ENCODE data around the gene GABRA1.

The GABRA1 gene

GRCh38 chr5:161946911-161947310 lies 99.0 kb downstream of the GABRA1 start:
- Histone ChIP-seq H3K4me1 (ENCODE audit: control insufficient read depth, low read length) (no peaks in the 10 kb centered on the region), H3K9me3 (ENCODE audit: control insufficient read depth, insufficient read depth, low read length) (no peaks in the 10 kb centered on the region), H4K20me1 (ENCODE audit: control insufficient read depth, insufficient read depth, low read depth, low read length) (no peaks in the 10 kb centered on the region), H3F3A (ENCODE audit: control insufficient read depth, insufficient read depth) (no peaks in the 10 kb centered on the region), H3K27me3 (ENCODE audit: control insufficient read depth, low read length) (no peaks in the 10 kb centered on the region), H3K36me3 (ENCODE audit: control insufficient read depth, low read length) (no peaks in the 10 kb centered on the region), H3K79me2 (ENCODE audit: control insufficient read depth, low read length) (no peaks in the 10 kb centered on the region), H3K27ac (ENCODE audit: low read depth, low read length) (no peak overlapping the region), H3K9me2 (replicated peaks; ENCODE audit: control insufficient read depth, low read length) (no peaks in the 10 kb centered on the region), H3K4me3 (ENCODE audit: low read length) (no peak overlapping the region), H3K4me2 (ENCODE audit: low read length) (no peak overlapping the region)
- TF ChIP-seq EZH2phosphoT487 (IDR thresholded peaks at IDR 0.05; ENCODE audit: borderline replicate concordance, low read length) (no peak), CTCF (IDR thresholded peaks at IDR 0.05; ENCODE audit: low read depth, low read length, poor library complexity, severe bottlenecking) (no peak)
